HepG2 (cell line): Measurements from ENCODE around the gene FAF2. TPM values are rescaled to one million over a fixed set of nuclear protein-coding genes. Genes with fewer than 3 reads are reported as not detected.
A peak's percentile ranks its signal among the peaks of the same experiment; 100 is the strongest.

Experiments
- KAT7 ChIP-seq: IDR thresholded peaks from 2 replicates; pipeline ENCODE4 v1.6.1; 2018; ENCODE audit warnings: borderline replicate concordance, missing compliant biosample characterization
- MED1 ChIP-seq: sonication (generic); formaldehyde crosslinking; IDR thresholded peaks from 2 replicates; pipeline ENCODE4 v1.4.0; 2020; ENCODE audit warnings: missing genetic modification reagents
- MIXL1 ChIP-seq: IDR thresholded peaks from 2 replicates; pipeline ENCODE4 v1.6.1; 2016
- NKX3-1 ChIP-seq: sonication (generic); formaldehyde crosslinking; IDR thresholded peaks from 2 replicates; pipeline ENCODE4 v1.5.0; 2020; ENCODE audit warnings: missing genetic modification reagents
- ZNF317 ChIP-seq: sonication (generic); formaldehyde crosslinking; IDR thresholded peaks from 2 replicates; pipeline ENCODE4 v1.5.0; 2020; ENCODE audit warnings: mild to moderate bottlenecking, missing genetic modification reagents
- ZNF772 ChIP-seq: sonication (generic); formaldehyde crosslinking; IDR thresholded peaks from 2 replicates; pipeline ENCODE4 v1.5.0; 2020; ENCODE audit warnings: mild to moderate bottlenecking, missing genetic modification reagents
- ZNF777 ChIP-seq: sonication (generic); formaldehyde crosslinking; IDR thresholded peaks from 2 replicates; pipeline ENCODE4 v1.4.0; 2020; ENCODE audit warnings: missing genetic modification reagents
- ZNF891 ChIP-seq: sonication (generic); formaldehyde crosslinking; IDR thresholded peaks from 2 replicates; pipeline ENCODE4 v1.5.0; 2020; ENCODE audit warnings: mild to moderate bottlenecking, missing genetic modification reagents
- polyA plus RNA-seq, 8 experiments: library from polyadenylated mRNA; depleted of rRNA in 3 of 8; stranded (reverse) in 7 of 8; unstranded in 1 of 8; fragments of >200 nt; fragmentation: Illumina TruSeq in 4 of 8; extraction: Trizol in 4 of 8; gene quantifications; 2 replicates each; pipeline versions ENCODE4 v1.2.1 to v1.2.3, GENCODE V29; 2011 to 2016; ENCODE audit warnings: low read depth in 4 of 8, missing spikeins in 1 of 8, mixed read lengths in 1 of 8; ENCODE audit not compliant: insufficient read depth in 1 of 8
- total RNA-seq, 5 experiments: library from RNA; depleted of rRNA; stranded (reverse); fragments of >200 nt; fragmentation: Illumina TruSeq; extraction: Trizol; gene quantifications; 2 replicates each; pipeline ENCODE4 v1.2.3, GENCODE V29; 2016; ENCODE audit warnings: low read depth in 1 of 5
- TF ChIP-seq, protein P1 (sequence below): sonication (generic); formaldehyde crosslinking; IDR thresholded peaks from 2 replicates; pipeline ENCODE4 v1.5.0; 2020; ENCODE audit warnings: mild to moderate bottlenecking, missing genetic modification reagents, borderline replicate concordance
- TF ChIP-seq, protein P2 (sequence below): sonication (generic); formaldehyde crosslinking; IDR thresholded peaks from 2 replicates; pipeline ENCODE4 v1.4.0; 2020; ENCODE audit warnings: missing genetic modification reagents, borderline replicate concordance
- TF ChIP-seq, protein P3 (sequence below): sonication (generic); formaldehyde crosslinking; IDR thresholded peaks from 2 replicates; pipeline ENCODE4 v1.4.0; 2020; ENCODE audit warnings: missing genetic modification reagents
- TF ChIP-seq, protein P4 (sequence below), 2 experiments: fragments of 450-650 bp in 1 of 2; sonication (generic) in 1 of 2; formaldehyde crosslinking in 1 of 2; IDR thresholded peaks; 2 replicates each; pipeline versions ENCODE4 v1.6.1 to v1.8.0; 2016 to 2022; ENCODE audit warnings: antibody characterized with exemption in 1 of 2, mild to moderate bottlenecking in 1 of 2, missing genetic modification reagents in 1 of 2

FAF2 gene
- total and polyA plus RNA-seq, 2 of the 13 experiments (the other 11 are each of a cell fraction or from before 2014, with no cell fraction given): 27.8 to 34.3 TPM

DNA sequence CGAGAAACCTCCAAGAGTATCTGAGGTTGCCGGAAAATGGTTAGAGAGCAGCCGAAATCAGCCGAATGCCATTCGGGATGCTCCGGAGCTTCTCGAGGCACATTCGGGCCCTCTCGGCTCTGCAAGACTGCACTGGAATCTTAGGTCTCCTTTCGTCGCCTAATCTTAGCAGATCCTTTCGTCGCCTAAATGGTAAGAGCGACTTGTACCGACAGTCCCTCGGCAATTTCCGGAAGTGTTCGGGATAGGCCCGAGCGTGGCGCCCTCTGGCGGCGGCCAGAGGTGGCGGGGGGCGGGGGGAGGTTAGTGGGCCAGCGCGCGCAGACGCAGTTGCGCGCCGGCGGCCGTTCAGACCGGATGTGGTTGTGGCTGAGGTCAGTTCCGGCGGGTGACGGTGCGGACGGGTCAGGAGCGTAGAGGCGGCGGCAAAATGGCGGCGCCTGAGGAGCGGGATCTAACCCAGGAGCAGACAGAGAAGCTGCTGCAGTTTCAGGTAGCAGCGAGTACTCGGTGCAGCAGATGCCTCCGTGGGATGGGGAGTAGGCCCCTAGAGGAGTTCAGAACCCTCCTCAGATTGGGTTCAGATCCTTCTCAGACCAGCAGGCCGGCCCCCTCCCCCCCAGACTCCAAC, at the start of gene FAF2 (continued):
- TF ChIP-seq, protein P1, sequence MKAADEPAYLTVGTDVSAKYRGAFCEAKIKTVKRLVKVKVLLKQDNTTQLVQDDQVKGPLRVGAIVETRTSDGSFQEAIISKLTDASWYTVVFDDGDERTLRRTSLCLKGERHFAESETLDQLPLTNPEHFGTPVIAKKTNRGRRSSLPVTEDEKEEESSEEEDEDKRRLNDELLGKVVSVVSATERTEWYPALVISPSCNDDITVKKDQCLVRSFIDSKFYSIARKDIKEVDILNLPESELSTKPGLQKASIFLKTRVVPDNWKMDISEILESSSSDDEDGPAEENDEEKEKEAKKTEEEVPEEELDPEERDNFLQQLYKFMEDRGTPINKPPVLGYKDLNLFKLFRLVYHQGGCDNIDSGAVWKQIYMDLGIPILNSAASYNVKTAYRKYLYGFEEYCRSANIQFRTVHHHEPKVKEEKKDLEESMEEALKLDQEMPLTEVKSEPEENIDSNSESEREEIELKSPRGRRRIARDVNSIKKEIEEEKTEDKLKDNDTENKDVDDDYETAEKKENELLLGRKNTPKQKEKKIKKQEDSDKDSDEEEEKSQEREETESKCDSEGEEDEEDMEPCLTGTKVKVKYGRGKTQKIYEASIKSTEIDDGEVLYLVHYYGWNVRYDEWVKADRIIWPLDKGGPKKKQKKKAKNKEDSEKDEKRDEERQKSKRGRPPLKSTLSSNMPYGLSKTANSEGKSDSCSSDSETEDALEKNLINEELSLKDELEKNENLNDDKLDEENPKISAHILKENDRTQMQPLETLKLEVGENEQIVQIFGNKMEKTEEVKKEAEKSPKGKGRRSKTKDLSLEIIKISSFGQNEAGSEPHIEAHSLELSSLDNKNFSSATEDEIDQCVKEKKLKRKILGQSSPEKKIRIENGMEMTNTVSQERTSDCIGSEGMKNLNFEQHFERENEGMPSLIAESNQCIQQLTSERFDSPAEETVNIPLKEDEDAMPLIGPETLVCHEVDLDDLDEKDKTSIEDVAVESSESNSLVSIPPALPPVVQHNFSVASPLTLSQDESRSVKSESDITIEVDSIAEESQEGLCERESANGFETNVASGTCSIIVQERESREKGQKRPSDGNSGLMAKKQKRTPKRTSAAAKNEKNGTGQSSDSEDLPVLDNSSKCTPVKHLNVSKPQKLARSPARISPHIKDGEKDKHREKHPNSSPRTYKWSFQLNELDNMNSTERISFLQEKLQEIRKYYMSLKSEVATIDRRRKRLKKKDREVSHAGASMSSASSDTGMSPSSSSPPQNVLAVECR (CRISPR knock-in tag): peak; percentile 46
- TF ChIP-seq, protein P2, sequence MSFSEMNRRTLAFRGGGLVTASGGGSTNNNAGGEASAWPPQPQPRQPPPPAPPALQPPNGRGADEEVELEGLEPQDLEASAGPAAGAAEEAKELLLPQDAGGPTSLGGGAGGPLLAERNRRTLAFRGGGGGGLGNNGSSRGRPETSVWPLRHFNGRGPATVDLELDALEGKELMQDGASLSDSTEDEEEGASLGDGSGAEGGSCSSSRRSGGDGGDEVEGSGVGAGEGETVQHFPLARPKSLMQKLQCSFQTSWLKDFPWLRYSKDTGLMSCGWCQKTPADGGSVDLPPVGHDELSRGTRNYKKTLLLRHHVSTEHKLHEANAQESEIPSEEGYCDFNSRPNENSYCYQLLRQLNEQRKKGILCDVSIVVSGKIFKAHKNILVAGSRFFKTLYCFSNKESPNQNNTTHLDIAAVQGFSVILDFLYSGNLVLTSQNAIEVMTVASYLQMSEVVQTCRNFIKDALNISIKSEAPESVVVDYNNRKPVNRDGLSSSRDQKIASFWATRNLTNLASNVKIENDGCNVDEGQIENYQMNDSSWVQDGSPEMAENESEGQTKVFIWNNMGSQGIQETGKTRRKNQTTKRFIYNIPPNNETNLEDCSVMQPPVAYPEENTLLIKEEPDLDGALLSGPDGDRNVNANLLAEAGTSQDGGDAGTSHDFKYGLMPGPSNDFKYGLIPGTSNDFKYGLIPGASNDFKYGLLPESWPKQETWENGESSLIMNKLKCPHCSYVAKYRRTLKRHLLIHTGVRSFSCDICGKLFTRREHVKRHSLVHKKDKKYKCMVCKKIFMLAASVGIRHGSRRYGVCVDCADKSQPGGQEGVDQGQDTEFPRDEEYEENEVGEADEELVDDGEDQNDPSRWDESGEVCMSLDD (CRISPR knock-in tag): peak; percentile 32; the same call in 1 of the 2 replicates
- TF ChIP-seq ZNF891 (CRISPR knock-in tag) (0 out of 2 replicates have a peak, but pooled peaks have one; percentile 25), ZNF777 (CRISPR knock-in tag) (0 out of 2 replicates have a peak, but pooled peaks have one; percentile 45), MED1 (CRISPR knock-in tag) (peak; percentile 68), KAT7 (CRISPR knock-in tag) (peak; percentile 31; the same call in 1 of the 2 replicates), ZNF772 (peak; percentile 53; the same call in 1 of the 2 replicates), MIXL1 (CRISPR knock-in tag) (peak; percentile 84), NKX3-1 (CRISPR knock-in tag) (peak; percentile 14; the same call in 1 of the 2 replicates), ZNF317 (CRISPR knock-in tag) (peak; percentile 48)
- TF ChIP-seq, protein P3, sequence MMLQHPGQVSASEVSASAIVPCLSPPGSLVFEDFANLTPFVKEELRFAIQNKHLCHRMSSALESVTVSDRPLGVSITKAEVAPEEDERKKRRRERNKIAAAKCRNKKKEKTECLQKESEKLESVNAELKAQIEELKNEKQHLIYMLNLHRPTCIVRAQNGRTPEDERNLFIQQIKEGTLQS: no peak
- TF ChIP-seq, protein P4, sequence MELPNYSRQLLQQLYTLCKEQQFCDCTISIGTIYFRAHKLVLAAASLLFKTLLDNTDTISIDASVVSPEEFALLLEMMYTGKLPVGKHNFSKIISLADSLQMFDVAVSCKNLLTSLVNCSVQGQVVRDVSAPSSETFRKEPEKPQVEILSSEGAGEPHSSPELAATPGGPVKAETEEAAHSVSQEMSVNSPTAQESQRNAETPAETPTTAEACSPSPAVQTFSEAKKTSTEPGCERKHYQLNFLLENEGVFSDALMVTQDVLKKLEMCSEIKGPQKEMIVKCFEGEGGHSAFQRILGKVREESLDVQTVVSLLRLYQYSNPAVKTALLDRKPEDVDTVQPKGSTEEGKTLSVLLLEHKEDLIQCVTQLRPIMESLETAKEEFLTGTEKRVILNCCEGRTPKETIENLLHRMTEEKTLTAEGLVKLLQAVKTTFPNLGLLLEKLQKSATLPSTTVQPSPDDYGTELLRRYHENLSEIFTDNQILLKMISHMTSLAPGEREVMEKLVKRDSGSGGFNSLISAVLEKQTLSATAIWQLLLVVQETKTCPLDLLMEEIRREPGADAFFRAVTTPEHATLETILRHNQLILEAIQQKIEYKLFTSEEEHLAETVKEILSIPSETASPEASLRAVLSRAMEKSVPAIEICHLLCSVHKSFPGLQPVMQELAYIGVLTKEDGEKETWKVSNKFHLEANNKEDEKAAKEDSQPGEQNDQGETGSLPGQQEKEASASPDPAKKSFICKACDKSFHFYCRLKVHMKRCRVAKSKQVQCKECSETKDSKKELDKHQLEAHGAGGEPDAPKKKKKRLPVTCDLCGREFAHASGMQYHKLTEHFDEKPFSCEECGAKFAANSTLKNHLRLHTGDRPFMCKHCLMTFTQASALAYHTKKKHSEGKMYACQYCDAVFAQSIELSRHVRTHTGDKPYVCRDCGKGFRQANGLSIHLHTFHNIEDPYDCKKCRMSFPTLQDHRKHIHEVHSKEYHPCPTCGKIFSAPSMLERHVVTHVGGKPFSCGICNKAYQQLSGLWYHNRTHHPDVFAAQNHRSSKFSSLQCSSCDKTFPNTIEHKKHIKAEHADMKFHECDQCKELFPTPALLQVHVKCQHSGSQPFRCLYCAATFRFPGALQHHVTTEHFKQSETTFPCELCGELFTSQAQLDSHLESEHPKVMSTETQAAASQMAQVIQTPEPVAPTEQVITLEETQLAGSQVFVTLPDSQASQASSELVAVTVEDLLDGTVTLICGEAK (IDR thresholded peaks at IDR 0.05): peak; percentile 68
- TF ChIP-seq, protein P4 (CRISPR knock-in tag; IDR thresholded peaks at IDR 0.05): no peak; the same call in none of the 2 replicates
